Measurements from ENCODE around the gene SPATS2. TPM values are rescaled to one million over a fixed set of nuclear protein-coding genes. Genes with fewer than 3 reads are reported as not detected.

Gene SPATS2
- total RNA-seq, 4 donors from 2014 or later: 8.6 to 17.8 (median 9.5) TPM

DNA sequence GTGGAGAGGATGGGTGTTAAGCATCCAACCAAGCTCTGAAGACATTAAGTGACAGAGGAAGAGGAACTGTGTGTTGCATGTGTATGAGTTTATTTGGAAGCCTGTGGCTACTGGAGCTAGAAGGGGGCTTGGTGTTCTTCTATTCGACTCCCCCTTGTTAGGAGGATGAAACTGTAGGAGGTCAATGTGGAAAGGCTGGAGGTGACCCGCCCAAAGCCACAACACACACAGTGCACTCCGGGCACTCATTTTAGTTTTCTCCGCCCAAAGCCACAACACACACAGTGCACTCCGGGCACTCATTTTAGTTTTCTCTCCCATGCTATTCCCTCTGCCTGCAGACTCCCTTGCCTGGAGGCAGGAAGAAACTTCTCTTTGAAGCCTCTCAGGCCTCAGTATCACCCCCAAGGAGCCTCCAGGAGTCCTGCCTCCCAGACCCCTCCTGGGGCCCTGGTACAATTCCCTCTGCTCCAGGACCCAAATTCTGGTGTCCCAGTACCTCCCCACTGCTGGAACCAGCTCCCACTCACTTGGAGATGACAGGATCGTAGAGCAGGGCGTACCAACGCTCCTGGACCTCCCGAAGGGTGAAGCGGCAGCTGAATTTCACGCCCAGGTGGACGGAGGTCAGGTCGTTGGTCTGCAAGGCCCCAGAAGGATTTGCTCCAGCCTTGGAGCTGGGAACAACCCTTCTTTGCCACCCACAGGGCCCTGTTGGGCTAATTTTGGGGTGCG lies 196.9 kb downstream of the SPATS2 start:
- Histone ChIP-seq H3K27ac (no peak overlapping the region), H3K4me3 (no peak overlapping the region), H3K36me3 (peaks cover 0 to 70% of the 10 kb centered on the region in 2 donors)

DNA sequence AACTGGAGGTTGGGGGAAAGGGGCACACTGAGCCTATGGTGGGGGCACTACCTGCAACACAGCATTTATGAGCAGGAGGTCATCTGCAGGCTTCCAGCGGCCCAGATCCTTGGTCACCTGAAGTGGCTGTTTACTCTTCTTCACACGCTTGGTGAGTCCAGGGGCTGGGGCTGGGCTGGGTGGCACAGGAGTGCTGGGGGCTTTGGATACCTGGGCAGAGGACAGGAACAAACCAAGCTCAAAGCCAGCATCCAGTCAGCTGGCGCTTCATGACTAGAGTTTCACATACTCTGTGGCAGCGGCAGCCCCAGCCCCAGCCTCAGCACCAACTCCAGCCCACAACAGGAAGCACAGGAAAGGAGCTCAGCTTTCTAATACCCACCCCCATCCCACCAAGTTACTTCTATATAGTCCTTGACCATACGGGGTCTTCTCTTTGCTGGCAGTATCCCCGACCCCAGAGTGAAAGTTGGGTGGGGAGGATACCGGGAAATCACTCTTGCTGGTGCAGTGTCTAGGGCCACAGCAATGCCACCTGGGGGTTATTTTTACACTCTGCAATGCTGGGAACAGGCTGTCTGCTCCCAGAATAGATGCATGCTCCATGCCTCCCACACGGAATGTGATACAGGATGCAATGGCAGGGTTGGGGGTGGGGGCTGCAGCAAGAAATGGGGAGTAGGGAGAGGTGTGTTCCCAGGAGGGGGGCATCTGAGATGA lies 197.6 kb downstream of the SPATS2 start:
- H3K36me3 ChIP-seq: peaks cover 0 to 63% of the 10 kb centered on the region in 2 donors
- H3K27ac ChIP-seq: no peak overlapping the region
- no peaks in the 10 kb centered on the region for H3K9me3 ChIP-seq
- no peaks in the 10 kb centered on the region for H3K27me3 ChIP-seq
- 70% methylated on average over 2 of the region's 8 CpGs; no CpG with 5 or more reads in 1 of the 2 donors for WGBS, 2 donors (ENCODE audit: low coverage in 1 of 2)
- H3K4me3 ChIP-seq: no peak overlapping the region
- ATAC-seq: no peak
- peaks cover 0 to 37% (median 23%) of the 10 kb centered on the region in 3 donors for H3K4me1 ChIP-seq
- TF ChIP-seq CTCF (IDR thresholded peaks at IDR 0.05): no peak

More for the DNA sequence above, 196.9 kb downstream of the SPATS2 start:
- Histone ChIP-seq H3K27me3 (no peaks in the 10 kb centered on the region), H3K4me1 (peaks cover 0 to 30% (median 18%) of the 10 kb centered on the region in 3 donors), H3K9me3 (no peaks in the 10 kb centered on the region)
- no peak for ATAC-seq
- no peak for TF ChIP-seq CTCF (IDR thresholded peaks at IDR 0.05)
- no peak for TF ChIP-seq POLR2A (IDR thresholded peaks at IDR 0.05)
- TF ChIP-seq EP300 (IDR thresholded peaks at IDR 0.05): no peak
- no peak for TF ChIP-seq POLR2AphosphoS5 (IDR thresholded peaks at IDR 0.05)
- WGBS, 2 donors (ENCODE audit: low coverage in 1 of 2): 59 to 91% methylated on average over 3 to 5 of the region's 14 CpGs

GRCh38 chr12:49565406-49566265 lies 198.4 kb downstream of the SPATS2 start:
- H3K4me1 ChIP-seq: peaks cover 0 to 45% (median 26%) of the 10 kb centered on the region in 3 donors

DNA sequence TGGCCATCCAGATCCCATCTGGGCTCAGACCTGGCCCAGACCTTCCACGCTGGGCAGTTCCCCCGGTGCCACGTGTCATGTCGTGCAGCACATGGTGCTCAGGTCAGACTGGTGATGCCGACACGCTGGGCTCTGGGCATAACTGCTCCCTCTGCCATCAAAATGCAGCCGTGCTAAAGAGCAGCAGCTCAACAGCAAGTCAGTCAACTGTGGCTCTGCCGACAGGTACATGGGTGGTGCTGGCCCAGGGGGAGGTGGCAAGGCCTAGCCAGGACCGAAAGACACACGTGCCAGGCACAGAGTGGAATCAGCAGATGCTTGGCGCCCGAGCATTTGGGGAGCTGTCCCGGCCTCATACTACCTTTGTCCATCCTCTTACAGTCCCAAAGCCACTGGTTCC lies 199.1 kb downstream of the SPATS2 start:
- peaks cover 0 to 48% of the 10 kb centered on the region in 2 donors for H3K36me3 ChIP-seq
- H3K9me3 ChIP-seq: no peaks in the 10 kb centered on the region
- no peak for ATAC-seq
- no peak for TF ChIP-seq POLR2A (IDR thresholded peaks at IDR 0.05)
- no peak for TF ChIP-seq POLR2AphosphoS5 (IDR thresholded peaks at IDR 0.05)
- TF ChIP-seq CTCF (IDR thresholded peaks at IDR 0.05): no peak
- no peak for TF ChIP-seq EP300 (IDR thresholded peaks at IDR 0.05)
- no CpG with 5 or more reads among the region's 13 CpGs for WGBS, 2 donors (ENCODE audit: low coverage in 1 of 2)
- no peaks in the 10 kb centered on the region for H3K27me3 ChIP-seq
- H3K4me1 ChIP-seq: peaks cover 0 to 52% (median 26%) of the 10 kb centered on the region in 3 donors
- H3K4me3 ChIP-seq: no peak overlapping the region
- no peak overlapping the region for H3K27ac ChIP-seq

More at GRCh38 chr12:49565406-49566265, 198.4 kb downstream of the SPATS2 start:
- TF ChIP-seq POLR2A (IDR thresholded peaks at IDR 0.05) (no peak), POLR2AphosphoS5 (IDR thresholded peaks at IDR 0.05) (no peak)
- no peak overlapping the region for H3K27ac ChIP-seq
- H3K36me3 ChIP-seq: peaks cover 0 to 55% of the 10 kb centered on the region in 2 donors
- no peaks in the 10 kb centered on the region for H3K27me3 ChIP-seq
- H3K4me3 ChIP-seq: no peak overlapping the region
- 100% methylated on average over 5 of the region's 12 CpGs; no CpG with 5 or more reads in 1 of the 2 donors for WGBS, 2 donors (ENCODE audit: low coverage in 1 of 2)
- ATAC-seq: no peak
- no peaks in the 10 kb centered on the region for H3K9me3 ChIP-seq

- no peak for ATAC-seq
- TF ChIP-seq EP300 (IDR thresholded peaks at IDR 0.05) (no peak), CTCF (IDR thresholded peaks at IDR 0.05) (no peak), POLR2AphosphoS5 (IDR thresholded peaks at IDR 0.05) (no peak)
- H3K36me3 ChIP-seq: peaks cover 0 to 39% of the 10 kb centered on the region in 2 donors
- peak overlapping the region; percentile 16 to 87 (median 84) for H3K27ac ChIP-seq
- 2% methylated on average over 11 of the region's 11 CpGs; no CpG with 5 or more reads in 1 of the 2 donors for WGBS, 2 donors (ENCODE audit: low coverage in 1 of 2)
- no peaks in the 10 kb centered on the region for H3K27me3 ChIP-seq
- H3K4me1 ChIP-seq: peaks cover 0 to 54% (median 26%) of the 10 kb centered on the region in 3 donors
- peak overlapping the region; percentile 45 to 57 for H3K4me3 ChIP-seq
- no peaks in the 10 kb centered on the region for H3K9me3 ChIP-seq
Measured at GRCh38 chr12:49567302-49567610, 200.0 kb downstream of the SPATS2 start.

Data from gastroesophageal sphincter (tissue), 4 donors.